Measurements from ENCODE around the gene MARCHF4. TPM values are rescaled to one million over a fixed set of nuclear protein-coding genes. Genes with fewer than 3 reads are reported as not detected.

Gene MARCHF4
- total RNA-seq, 2 donors from 2014 or later, result 0.44 to 0.58 TPM

DNA sequence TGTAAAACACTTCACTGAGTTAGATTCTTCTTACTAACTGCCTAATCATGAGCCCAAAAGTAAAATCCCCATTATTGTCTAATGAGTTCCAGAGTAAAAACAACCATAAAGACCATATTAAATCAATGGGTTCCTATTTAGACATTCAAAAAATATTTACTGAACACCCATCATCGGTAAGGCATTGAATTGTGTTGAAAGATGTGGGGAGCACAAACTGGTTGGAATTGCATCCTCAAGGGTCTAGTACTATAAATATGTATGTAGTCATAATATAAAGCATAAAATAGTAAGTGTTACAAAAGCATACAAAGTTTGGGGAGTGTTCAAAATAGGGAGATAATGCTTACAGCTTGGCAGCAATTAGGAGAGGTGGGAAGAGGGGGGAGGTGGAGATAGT, 3.0 kb upstream of the MARCHF4 start:
- no peaks in the 10 kb centered on the region for H3K36me3 ChIP-seq
- H3K4me1 ChIP-seq, result no peaks in the 10 kb centered on the region
- intact Hi-C loops (cut with DNase I), result no loop called here
- H3K27me3 ChIP-seq, result peaks cover 23% of the 10 kb centered on the region
- no peaks in the 10 kb centered on the region for H3K9me3 ChIP-seq
- H3K27ac ChIP-seq, result no peak overlapping the region
- H3K9ac ChIP-seq (ENCODE audit: low read depth in 2 of 2, low read length in 2 of 2), result no peak overlapping the region
- no peak overlapping the region for H3K4me3 ChIP-seq
- TF ChIP-seq, protein P1, sequence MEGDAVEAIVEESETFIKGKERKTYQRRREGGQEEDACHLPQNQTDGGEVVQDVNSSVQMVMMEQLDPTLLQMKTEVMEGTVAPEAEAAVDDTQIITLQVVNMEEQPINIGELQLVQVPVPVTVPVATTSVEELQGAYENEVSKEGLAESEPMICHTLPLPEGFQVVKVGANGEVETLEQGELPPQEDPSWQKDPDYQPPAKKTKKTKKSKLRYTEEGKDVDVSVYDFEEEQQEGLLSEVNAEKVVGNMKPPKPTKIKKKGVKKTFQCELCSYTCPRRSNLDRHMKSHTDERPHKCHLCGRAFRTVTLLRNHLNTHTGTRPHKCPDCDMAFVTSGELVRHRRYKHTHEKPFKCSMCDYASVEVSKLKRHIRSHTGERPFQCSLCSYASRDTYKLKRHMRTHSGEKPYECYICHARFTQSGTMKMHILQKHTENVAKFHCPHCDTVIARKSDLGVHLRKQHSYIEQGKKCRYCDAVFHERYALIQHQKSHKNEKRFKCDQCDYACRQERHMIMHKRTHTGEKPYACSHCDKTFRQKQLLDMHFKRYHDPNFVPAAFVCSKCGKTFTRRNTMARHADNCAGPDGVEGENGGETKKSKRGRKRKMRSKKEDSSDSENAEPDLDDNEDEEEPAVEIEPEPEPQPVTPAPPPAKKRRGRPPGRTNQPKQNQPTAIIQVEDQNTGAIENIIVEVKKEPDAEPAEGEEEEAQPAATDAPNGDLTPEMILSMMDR (IDR thresholded peaks at IDR 0.05), result no peak
- DNase-seq, result no peak

DNA sequence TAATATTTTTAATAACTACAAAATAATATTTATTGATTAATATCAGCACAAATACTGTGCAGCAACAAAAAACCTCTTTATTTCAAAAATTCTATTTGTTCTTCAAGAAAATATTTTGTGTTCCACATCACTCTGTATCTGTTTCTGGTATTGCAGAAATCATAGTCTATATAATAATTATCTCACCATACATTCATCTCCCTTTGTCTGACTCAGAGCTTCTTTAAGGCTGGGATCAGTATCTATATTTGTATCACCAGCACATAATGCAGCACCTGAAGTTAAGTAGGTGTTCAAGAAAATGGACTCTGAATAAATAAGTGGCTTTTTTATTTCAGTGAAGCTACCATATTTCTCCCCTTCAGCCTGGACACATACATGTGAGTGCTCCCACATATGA, 1.6 kb upstream of the MARCHF4 start:
- Histone ChIP-seq H3K9ac (ENCODE audit: low read depth in 2 of 2, low read length in 2 of 2) (no peak overlapping the region), H3K27me3 (peaks cover 23% of the 10 kb centered on the region), H3K27ac (no peak overlapping the region), H3K4me3 (no peak overlapping the region), H3K36me3 (no peaks in the 10 kb centered on the region), H3K9me3 (no peaks in the 10 kb centered on the region), H3K4me1 (no peaks in the 10 kb centered on the region)
- no peak for DNase-seq
- intact Hi-C loops (cut with DNase I), result no loop called here
- TF ChIP-seq, protein P1 (IDR thresholded peaks at IDR 0.05), result no peak

DNA sequence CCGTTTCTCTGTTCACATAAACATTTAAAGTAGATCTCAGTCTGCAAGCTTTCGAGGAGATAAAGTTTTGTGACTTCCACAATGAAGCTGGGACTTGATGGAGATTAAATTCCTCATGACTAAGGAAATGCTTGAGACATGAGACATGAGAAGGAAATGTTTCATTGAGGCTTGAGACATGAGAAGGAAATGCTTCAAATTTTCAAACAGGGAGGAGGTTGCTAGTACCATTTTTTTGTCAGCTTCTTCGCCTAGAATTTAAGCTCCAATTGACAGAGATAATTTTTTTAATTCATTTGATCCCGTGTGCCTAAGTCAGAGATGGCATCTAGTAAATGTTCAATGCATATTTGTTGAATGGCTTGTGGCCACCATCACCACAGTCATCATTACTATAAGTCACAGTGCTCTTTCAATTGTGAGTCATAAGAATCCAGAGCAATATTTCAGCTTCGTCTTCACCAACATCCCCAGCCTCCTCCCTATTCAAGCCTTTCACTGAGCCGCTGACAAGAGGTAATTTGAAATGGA, 543 bp upstream of the MARCHF4 start:
- DNase-seq, result no peak
- Histone ChIP-seq H3K9ac (ENCODE audit: low read depth in 2 of 2, low read length in 2 of 2) (no peak overlapping the region), H3K27me3 (peaks cover 23% of the 10 kb centered on the region)

DNA sequence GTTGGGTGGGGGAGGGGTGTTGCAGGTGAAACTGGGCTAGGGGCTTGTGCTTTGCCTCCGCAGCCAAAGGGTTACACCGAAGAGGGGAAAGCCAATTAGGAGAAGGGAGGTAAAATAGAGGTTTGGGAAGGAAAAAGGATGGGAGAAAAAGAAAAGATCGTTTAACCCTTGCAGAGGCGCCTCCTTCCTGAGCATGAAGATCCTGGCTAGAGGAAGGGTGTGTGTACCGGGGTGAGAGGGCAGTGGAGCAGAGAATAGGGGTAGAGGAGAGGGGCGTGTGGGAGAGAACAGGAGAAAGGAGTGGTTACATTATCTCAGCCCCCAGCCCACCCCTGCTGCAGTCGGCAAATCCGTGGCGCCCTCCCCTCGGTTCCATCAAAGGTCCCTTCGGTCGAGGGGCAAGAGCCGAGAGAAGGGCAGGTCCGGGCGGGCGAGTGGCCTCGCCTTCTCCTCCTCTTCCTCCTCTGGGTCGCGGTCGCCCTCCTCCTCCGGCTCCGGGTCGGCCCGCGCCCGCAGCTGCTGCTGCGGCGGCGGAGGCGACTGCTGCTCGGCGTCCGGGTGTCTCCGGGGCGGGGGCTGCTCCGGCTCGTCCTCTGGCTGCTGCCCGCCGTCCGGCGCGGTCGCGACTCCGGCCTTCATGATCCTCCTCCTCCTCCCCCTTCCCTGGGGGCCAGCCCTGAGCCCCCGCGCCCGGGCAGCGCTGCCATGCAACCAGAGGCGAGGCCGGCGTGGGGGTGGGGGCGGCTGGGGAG, 1.1 kb downstream of the MARCHF4 start:
- no peak overlapping the region for H3K9ac ChIP-seq (ENCODE audit: low read depth in 2 of 2, low read length in 2 of 2)

More for the DNA sequence above, 543 bp upstream of the MARCHF4 start:
- intact Hi-C loops (cut with DNase I), result no loop called here
- H3K36me3 ChIP-seq, result no peaks in the 10 kb centered on the region
- no peaks in the 10 kb centered on the region for H3K9me3 ChIP-seq
- no peaks in the 10 kb centered on the region for H3K4me1 ChIP-seq
- H3K27ac ChIP-seq, result no peak overlapping the region
- no peak overlapping the region for H3K4me3 ChIP-seq
- TF ChIP-seq, protein P1 (IDR thresholded peaks at IDR 0.05), result no peak

DNA sequence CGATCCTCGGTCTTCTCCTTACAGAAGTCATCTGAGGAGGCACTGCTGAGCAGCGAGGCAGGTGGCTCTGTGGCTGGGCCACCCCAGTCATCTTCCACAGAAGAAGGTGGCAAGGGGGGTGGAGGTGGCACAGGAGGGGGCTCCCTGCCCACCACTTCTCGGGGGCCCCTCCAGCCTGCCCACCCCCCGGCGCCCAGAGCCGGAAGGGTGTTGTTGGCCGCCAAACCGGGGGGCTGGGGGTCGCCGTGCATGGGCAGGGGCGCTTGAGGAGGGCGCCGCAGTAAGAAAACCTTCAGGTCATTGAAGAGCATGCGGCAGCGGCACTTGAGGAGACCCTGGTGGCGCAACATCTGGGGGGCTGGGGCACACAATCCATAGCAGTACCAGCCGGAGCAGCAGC, 2.5 kb downstream of the MARCHF4 start:
- Histone ChIP-seq H3K4me1 (no peaks in the 10 kb centered on the region), H3K36me3 (no peaks in the 10 kb centered on the region), H3K9ac (ENCODE audit: low read depth in 2 of 2, low read length in 2 of 2) (no peak overlapping the region), H3K27me3 (peaks cover 23% of the 10 kb centered on the region), H3K9me3 (no peaks in the 10 kb centered on the region), H3K4me3 (no peak overlapping the region), H3K27ac (no peak overlapping the region)
- TF ChIP-seq, protein P1 (IDR thresholded peaks at IDR 0.05), result no peak
- intact Hi-C loops (cut with DNase I), result no loop called here
- no peak for DNase-seq

More for the DNA sequence above, 1.1 kb downstream of the MARCHF4 start:
- H3K27me3 ChIP-seq, result peaks cover 23% of the 10 kb centered on the region
- no peak overlapping the region for H3K4me3 ChIP-seq
- no peaks in the 10 kb centered on the region for H3K4me1 ChIP-seq
- H3K36me3 ChIP-seq, result no peaks in the 10 kb centered on the region
- no peak for DNase-seq
- intact Hi-C loops (cut with DNase I), result no loop called here
- no peak overlapping the region for H3K27ac ChIP-seq
- TF ChIP-seq, protein P1 (IDR thresholded peaks at IDR 0.05), result no peak
- H3K9me3 ChIP-seq, result no peaks in the 10 kb centered on the region

Data from colonic mucosa (tissue), 4 donors.